Measurements from ENCODE around the gene SLC22A1. TPM values are rescaled to one million over a fixed set of nuclear protein-coding genes. Genes with fewer than 3 reads are reported as not detected.
"Not testable (repeated sequence)": the region's sequence is repeated elsewhere in the genome, so short reads cannot be mapped to it uniquely, and the experiment has no call there.

SLC22A1 gene
- total RNA-seq, 1 experiment from 2014 or later: 0.20 TPM

GRCh38 chr6:160163425-160163824 lies 41.8 kb downstream of the SLC22A1 start:
- DNase-seq (ENCODE audit: extremely low read depth, low read depth): no peak

DNA sequence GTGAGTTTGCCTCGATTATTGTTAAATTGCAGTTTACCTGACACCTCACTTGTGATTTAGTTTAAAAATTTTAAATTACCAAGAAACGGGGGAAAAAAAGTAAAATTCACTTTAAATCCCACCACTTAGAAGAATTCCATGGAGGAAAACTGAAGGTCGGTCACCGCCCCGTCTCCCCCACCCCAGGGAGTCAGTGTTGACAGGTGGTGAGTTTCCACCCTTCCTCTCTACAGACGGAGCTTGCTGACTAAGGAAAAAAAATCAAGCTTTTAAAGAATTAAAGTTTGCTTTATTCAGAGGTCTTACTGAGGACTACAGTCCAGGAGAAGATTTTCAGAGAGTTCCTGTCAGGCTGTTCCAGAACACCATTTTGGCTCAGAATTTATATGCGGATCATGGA lies 42.3 kb downstream of the SLC22A1 start:
- no peak for DNase-seq (ENCODE audit: extremely low read depth, low read depth)

DNA sequence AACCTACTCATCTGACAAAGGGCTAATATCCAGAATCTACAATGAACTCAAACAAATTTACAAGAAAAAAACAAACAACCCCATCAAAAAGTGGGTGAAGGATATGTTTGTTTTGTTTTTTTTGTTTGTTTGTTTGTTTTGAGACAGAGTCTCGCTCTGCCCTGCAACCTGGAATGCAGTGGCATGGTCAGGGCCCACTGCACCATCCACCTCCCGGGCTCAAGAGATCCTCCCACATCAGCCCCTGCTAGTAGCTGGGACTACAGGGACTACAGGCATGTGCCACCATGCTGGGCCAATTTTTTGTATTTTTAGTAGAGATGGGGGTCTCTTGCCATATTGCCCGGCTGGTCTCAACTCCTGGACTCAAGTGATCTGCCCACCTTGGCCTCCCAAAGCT lies 44.3 kb downstream of the SLC22A1 start:
- DNase-seq (ENCODE audit: extremely low read depth, low read depth): not testable (repeated sequence)

DNA sequence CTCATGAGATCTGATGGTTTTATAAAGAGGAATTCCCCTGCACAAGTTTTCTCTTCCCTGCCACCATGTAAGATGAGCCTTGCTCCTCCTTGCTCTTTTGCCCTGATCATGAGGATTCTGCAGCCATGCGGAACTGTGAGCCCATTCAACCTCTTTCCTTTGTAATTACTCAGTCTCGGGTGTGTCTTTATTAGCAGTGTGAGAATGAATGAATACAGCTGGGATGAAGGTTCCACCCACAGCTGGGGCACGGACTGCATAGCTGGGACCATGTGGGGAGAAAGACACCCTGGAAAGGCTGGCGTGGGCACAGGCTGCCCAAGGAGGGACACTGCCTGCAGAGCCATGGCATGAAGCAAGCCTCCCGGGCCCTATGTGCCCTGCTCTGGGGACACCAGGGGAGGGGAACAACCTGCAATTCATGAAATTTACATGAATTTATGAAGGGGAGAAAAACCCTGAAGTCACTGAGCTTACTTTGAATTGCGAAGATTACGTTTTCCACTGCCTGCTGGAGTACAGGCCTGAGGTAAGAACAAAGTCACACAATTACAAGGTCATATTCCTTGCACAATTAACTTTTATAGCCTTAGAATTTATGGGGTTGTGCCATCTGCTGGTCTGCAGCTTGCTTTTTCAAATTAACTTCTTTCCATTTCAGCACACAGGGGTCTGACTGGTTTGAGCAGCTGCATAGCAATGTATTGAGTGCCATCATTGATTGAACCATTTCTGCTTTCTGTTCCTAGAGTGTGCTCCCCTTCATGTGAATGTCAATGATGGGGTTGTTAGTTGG lies 46.2 kb downstream of the SLC22A1 start:
- no peak for DNase-seq (ENCODE audit: extremely low read depth, low read depth)

DNA sequence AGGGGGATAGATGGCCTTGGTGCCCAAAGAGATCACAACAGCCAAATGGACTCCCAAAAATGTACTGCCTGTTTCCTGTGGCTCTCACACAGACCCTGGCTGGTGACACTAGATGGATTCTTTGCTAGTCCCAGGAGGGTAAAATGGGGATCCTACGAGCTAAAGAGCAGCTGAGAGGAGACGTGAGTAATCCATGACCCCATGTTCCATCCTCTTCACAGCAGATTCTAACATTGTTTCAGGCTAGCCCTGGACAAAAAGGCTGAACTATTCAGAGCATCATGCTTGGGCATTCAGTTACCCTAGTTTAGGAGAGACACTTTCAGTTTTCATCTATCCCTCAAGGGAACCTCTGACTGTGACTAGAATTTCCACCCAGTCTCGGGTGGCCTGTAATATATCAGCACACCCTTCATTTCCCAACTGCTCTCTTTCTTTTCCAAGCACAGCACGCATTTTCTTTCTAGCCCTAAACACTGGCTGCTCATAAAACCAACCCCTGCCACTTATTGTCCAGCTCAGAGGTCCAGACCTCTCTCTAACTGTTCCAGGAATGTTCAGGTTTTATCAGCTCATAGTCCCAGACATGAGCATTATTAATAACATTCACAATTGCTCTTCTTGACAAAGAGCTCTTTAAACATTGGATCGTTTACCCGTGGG lies 48.5 kb downstream of the SLC22A1 start:
- no peak for DNase-seq (ENCODE audit: extremely low read depth, low read depth)

DNA sequence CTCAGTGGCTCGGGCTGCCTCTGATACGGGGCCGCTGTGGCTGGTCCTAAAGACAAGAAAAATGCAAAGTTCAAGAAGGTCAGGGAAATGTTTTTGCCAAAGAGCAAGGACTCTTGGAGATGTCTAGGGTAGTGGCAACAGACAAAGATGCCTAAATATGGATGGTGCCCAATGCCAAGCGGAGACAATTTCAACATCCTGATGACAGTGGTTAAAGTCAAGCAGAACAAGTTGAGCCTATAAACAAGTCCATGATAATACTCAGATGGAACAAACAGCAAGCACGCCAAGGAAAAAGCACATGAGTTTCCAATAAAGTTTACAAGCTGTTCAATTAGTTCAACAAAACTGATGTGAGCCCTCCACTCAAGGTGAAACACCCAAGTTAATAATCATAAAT lies 51.1 kb downstream of the SLC22A1 start:
- DNase-seq (ENCODE audit: extremely low read depth, low read depth): no peak

DNA sequence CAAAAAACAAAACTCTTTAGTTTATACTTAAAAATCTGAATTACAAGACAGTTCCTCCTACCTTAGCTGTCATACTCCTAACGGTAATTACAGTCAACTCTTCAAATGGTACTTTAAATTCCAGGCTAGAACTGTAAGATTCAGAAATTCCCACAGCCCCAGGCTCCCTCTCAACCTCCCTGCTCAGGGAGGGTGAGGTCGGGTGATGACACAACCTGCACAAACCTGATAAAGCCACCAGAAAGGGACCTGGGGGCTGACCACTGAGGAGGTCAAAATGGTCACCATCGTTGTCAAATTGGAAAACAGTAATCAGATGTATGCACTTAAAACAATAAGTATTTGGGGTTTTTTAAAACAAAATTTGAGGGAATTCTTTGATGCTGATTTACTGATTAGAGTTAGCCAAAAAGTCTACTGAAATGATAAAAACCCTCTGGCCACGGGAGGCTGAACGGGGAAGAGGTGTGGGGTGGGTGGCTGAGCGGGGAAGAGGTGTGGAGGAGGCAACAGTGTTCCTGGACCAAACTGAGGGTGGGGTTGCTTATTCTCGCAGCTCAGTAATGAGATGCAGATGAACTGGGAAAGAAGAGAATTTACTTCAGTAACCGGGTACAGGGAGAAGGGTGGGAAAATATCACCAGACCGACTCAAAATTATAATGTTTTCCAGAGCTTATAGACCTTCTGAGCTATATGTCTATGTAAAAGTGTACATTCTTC lies 52.4 kb downstream of the SLC22A1 start:
- no peak for DNase-seq (ENCODE audit: extremely low read depth, low read depth)

DNA sequence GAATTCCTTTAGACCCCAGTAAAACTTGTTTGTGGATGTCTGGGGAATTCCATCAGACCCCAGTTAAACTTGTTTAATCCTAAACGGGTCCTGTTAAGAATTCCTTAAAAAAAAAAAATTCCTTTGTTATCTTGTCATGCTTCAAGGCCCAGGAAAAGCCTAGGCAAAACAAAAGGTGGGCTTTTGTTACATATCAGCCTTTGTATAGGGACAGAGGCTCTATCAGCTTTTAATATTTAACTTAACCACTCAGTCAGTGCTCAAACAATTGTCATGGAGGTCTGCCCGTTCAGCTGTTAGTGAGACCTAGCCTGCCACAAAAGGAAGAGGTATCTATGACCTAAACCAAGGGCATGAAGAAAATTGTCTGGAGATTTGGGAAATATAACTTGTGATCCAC lies 53.1 kb downstream of the SLC22A1 start:
- no peak for DNase-seq (ENCODE audit: extremely low read depth, low read depth)

GRCh38 chr6:160177220-160177619 lies 55.6 kb downstream of the SLC22A1 start:
- DNase-seq (ENCODE audit: extremely low read depth, low read depth): no peak

DNA sequence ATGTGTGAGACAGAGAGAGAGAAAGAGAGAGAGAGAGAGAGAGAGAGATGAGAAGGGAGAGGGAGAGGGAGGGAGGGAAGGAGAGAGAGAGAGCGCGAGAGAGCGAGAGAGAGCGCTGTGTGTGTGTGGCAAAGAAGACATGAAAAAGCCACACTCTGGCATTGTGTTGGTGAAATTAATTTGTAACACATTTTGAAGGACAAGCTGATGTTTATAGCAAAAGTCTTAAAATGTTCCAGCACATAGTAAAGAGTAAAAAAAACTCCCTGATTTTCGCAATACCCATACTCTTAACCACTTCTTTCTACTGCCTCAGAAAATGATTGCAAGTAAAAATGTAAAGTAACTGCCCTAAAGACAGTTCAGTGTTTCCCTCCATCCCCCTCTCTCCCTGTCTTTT lies 56.7 kb downstream of the SLC22A1 start:
- DNase-seq (ENCODE audit: extremely low read depth, low read depth): no peak

DNA sequence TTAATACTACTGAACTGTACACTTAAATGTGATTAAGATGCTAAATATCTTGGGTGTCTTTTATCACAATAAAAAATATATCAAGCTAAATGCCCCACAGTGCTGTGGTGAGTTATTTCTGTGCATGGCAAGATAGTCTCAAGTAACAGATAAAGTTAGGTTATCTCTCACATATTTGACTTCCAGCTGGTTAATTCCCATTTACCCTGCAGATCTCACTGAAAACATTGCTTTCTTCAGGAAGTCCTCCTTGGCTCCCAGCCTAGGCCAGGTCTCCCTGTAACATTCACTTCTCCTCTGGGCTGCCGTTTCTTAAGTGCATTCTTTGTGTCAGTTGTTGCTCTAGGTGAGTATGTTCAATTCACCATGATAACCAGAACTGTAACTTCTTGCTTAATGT lies 59.1 kb downstream of the SLC22A1 start:
- no peak for DNase-seq (ENCODE audit: extremely low read depth, low read depth)

GRCh38 chr6:160188773-160189172 lies 67.2 kb downstream of the SLC22A1 start:
- DNase-seq (ENCODE audit: extremely low read depth, low read depth): no peak

DNA sequence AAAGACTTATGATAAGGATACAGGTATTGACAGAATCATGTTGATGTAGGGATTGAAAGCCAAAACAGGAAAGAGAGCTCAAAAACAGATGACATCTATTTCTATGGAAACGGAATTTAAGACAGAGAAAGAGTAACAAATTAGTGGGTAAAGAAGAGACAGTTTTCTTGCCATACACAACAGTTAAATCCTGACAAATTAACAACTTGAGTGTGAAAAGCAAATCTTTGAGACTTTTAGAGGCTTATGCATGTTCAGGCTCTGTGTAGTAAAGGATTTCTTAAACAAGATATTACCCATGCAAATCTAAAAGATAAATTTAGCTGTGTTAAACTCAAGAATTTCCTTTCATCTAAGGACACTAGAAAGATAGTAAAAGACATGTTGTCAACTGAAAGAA lies 68.5 kb downstream of the SLC22A1 start:
- no peak for DNase-seq (ENCODE audit: extremely low read depth, low read depth)

GRCh38 chr6:160190973-160191372 lies 69.4 kb downstream of the SLC22A1 start:
- no peak for DNase-seq (ENCODE audit: extremely low read depth, low read depth)

DNA sequence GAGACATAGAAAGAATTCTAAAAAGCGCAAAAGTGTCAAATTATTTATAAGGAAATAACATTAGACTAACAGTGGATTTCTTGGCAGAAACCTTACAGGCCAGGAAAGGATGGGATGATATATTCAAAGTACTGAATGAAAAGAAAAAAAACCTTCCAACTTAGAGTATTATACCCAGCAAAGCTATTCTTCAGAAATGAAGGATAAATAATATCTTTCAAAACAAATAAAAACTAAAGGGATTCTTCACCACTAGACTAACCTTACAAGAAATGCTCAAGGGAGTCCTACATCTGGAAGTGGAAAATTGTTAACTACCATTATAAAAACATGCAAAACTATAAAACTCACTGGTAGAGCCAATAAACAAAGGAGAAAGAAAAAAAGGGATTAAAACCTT lies 71.2 kb downstream of the SLC22A1 start:
- DNase-seq (ENCODE audit: extremely low read depth, low read depth): no peak

DNA sequence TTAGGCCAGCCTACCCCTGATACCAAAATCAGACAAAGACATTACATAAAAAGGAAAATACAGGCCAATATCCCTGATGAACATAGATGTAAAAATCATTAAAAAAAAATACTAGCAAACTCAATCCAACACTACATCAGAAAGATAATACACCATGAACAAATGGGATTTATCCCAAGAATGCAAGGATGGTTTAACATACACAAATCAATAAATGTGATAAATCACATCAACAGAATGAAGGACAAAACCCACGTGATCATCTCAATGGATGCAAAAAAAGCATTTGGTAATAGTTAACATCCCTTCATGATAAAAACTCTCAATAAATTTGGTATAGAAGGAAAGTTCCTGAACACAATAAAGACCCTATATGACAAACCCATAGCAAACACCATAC lies 73.2 kb downstream of the SLC22A1 start:
- DNase-seq (ENCODE audit: extremely low read depth, low read depth): no peak

- DNase-seq (ENCODE audit: extremely low read depth, low read depth): no peak
These were observed 76.0 kb downstream of the SLC22A1 start for GRCh38 chr6:160197662-160198061.

DNA sequence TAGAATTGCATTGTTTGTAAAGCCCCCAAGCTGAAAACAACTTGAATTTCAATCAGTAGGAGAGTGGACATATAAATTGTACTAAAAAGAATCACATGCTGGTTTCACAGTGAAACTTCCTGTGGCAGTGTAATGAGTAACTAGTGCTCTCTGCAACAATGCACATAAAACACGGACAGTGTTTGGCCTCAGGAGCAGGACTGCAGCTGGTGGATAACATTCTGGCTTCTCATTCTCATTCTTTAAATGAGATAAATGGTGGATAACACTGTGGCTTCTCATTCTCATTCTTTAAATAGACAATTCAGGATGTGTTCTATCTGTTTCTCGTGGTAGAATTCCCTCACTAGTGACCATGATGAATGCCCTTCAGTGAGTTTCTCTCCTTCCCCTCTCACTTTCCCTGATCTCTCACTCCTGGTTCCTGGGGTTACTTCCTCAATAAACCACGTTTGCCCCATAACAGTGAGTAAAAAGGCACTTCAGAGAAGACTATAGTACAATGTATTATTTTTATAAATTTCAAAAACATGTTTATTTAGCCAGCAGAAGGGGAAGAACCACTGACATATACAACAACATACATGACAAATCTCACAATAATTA lies 77.1 kb downstream of the SLC22A1 start:
- DNase-seq (ENCODE audit: extremely low read depth, low read depth): no peak

DNA sequence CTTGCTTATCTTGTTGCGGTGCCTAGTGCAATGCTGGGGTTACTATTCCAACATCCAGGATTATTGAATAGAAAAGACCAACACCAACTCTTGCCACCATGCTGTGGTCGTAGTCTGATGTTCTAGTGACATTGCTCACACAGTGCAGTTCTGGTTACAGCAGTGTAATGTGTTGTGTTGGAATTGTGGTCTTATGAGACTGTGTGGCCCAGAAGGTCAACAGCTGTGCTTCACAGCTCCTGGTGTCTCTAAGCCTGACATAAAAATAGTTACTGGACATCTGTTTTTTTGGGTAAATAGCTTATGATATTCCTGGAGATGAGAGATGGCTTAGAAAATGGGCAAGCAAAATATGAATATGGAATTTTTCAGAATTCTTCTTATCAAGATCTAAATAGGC lies 79.4 kb downstream of the SLC22A1 start:
- DNase-seq (ENCODE audit: extremely low read depth, low read depth): no peak

DNA sequence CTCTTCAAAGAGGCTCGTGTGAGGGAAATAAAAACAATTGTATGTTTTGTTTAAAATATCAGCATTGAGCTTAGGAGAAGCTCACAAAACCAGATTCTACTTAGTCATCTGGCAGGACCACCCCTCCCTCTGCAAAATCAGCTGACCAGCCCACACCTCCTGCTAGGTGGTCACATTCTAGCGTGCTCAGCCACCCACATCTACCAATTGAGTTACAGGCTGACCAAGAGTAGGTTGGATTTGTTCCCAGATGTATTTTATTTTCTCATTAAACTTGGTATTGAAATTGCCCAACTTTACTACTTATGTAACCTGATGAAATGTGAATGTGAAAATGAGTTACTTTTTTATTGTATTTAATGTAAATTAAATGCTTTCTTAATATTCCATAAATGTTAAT lies 80.8 kb downstream of the SLC22A1 start:
- DNase-seq (ENCODE audit: extremely low read depth, low read depth): no peak

DNA sequence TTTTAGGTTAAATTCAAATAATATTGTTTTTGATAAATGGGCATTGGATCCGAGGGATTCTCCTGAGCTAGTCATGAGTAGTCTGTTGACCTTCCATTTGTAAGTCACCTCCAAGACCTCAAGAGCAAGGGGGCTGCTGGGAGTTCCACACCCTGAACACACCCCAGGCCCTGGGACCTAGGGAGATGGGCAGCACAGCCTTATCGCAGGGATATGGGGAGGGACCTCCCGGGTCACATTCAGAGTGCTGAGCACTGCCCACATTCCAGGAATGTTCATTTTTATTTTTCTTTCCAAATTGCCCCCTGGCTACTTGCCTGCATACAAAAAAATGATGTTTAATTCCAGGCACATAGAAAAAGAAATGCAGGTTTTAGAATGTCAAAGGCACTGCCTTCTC lies 81.5 kb downstream of the SLC22A1 start:
- no peak for DNase-seq (ENCODE audit: extremely low read depth, low read depth)
